NCI-H2081 (cell line): Measurements from ENCODE around the gene BDKRB1.

ENCODE experiments used
- DNase-seq, 2 experiments: peaks; one replicate each; lab custom pipeline; 2025; lab: John Stamatoyannopoulos, UW

Gene BDKRB1

GRCh38 chr14:96281486-96281885 lies 25.5 kb downstream of the BDKRB1 start:
- peak in 1 of 2 experiments; percentile 20 for DNase-seq

- no peak for DNase-seq
These were observed 28.0 kb downstream of the BDKRB1 start for GRCh38 chr14:96284008-96284407.

- no peak for DNase-seq
These were observed 28.4 kb downstream of the BDKRB1 start for GRCh38 chr14:96284430-96284829.

GRCh38 chr14:96285667-96286066 lies 29.7 kb downstream of the BDKRB1 start:
- no peak for DNase-seq

GRCh38 chr14:96286251-96286650 lies 30.2 kb downstream of the BDKRB1 start:
- no peak for DNase-seq

- DNase-seq: no peak
These were observed 31.8 kb downstream of the BDKRB1 start for GRCh38 chr14:96287856-96288255.

- no peak for DNase-seq
These were observed 38.2 kb downstream of the BDKRB1 start for GRCh38 chr14:96294246-96294645.

- DNase-seq: peak; percentile 14 to 29
These were observed 41.0 kb downstream of the BDKRB1 start for GRCh38 chr14:96297000-96297399.

- no peak for DNase-seq
These were observed 42.0 kb downstream of the BDKRB1 start for GRCh38 chr14:96297997-96298515.

- no peak for DNase-seq
These were observed 43.4 kb downstream of the BDKRB1 start for GRCh38 chr14:96299441-96299840.

GRCh38 chr14:96303981-96304380 lies 48.0 kb downstream of the BDKRB1 start:
- no peak for DNase-seq

- DNase-seq: no peak
These were observed 48.9 kb downstream of the BDKRB1 start for GRCh38 chr14:96304956-96305355.

- DNase-seq: no peak
These were observed 51.4 kb downstream of the BDKRB1 start for GRCh38 chr14:96307434-96307833.

GRCh38 chr14:96309133-96309895 lies 53.3 kb downstream of the BDKRB1 start:
- DNase-seq: no peak

GRCh38 chr14:96309896-96310330 lies 53.9 kb downstream of the BDKRB1 start:
- DNase-seq: no peak

GRCh38 chr14:96310906-96311305 lies 54.9 kb downstream of the BDKRB1 start:
- DNase-seq: no peak
